Neural cell (in vitro differentiated cells): ENCODE measurements around the gene CLDN24. TPM values are rescaled to one million over a fixed set of nuclear protein-coding genes. Genes with fewer than 3 reads are reported as not detected.

Experiments
- H2AFZ ChIP-seq: fragments of 200-600, 300-800 bp; sonication (generic), shearing (Covaris generic); 2 replicates; pipeline ENCODE4 v1.6.0; 2014; ENCODE audit warnings: low read depth, mild to moderate bottlenecking, antibody characterized with exemption, low read length, moderate library complexity
- H3F3A ChIP-seq: fragments of 200-600 bp; shearing (Covaris generic); 2 replicates; pipeline ENCODE4 v1.6.1; 2016; ENCODE audit warnings: mild to moderate bottlenecking, moderate library complexity, mixed read lengths, antibody characterized with exemption, low read length; ENCODE audit not compliant: insufficient read depth, poor library complexity, severe bottlenecking
- H3K27ac ChIP-seq: fragments of 200-600, 300-800 bp; sonication (generic), shearing (Covaris generic); 2 replicates; pipeline ENCODE4 v1.5.1; 2014; ENCODE audit warnings: mild to moderate bottlenecking, low read length, moderate library complexity
- H3K27me3 ChIP-seq: fragments of 300-800, 200-600 bp; sonication (generic), shearing (Covaris generic); 2 replicates; pipeline ENCODE4 v1.6.0; 2014; ENCODE audit warnings: mild to moderate bottlenecking, low read depth, low read length, moderate library complexity; ENCODE audit not compliant: insufficient read depth
- H3K36me3 ChIP-seq: fragments of 300-800, 200-600 bp; sonication (generic), shearing (Covaris generic); 2 replicates; pipeline ENCODE4 v1.5.1; 2014; ENCODE audit warnings: mild to moderate bottlenecking, antibody characterized with exemption, low read length, moderate library complexity; ENCODE audit not compliant: insufficient read depth
- H3K4me2 ChIP-seq: fragments of 300-800, 200-600 bp; sonication (generic), shearing (Covaris generic); 2 replicates; pipeline ENCODE4 v1.6.0; 2014; ENCODE audit warnings: mild to moderate bottlenecking, low read length
- H3K4me3 ChIP-seq: fragments of 300-800, 200-600 bp; sonication (generic), shearing (Covaris generic); 2 replicates; pipeline ENCODE4 v1.5.1; 2014; ENCODE audit warnings: mild to moderate bottlenecking, low read length, moderate library complexity
- H3K79me2 ChIP-seq: fragments of 200-600 bp; shearing (Covaris generic); replicated peaks from 2 replicates; pipeline ENCODE4 v1.6.0; 2014; ENCODE audit warnings: mild to moderate bottlenecking, low read length, moderate library complexity; ENCODE audit not compliant: insufficient read depth
- H3K9ac ChIP-seq: fragments of 300-800, 200-600 bp; sonication (generic), shearing (Covaris generic); 2 replicates; pipeline ENCODE4 v1.6.1; 2016; ENCODE audit warnings: mild to moderate bottlenecking, low read length, mixed read lengths
- H3K9me2 ChIP-seq: fragments of 200-600 bp; shearing (Covaris generic); 2 replicates; pipeline ENCODE4 v1.6.1; 2016; ENCODE audit warnings: mild to moderate bottlenecking, low read length, mixed read lengths; ENCODE audit not compliant: insufficient read depth
- H3K9me3 ChIP-seq: fragments of 200-600, 300-800 bp; sonication (generic), shearing (Covaris generic); 2 replicates; pipeline ENCODE4 v1.6.1; 2016; ENCODE audit warnings: mild to moderate bottlenecking, mixed run types, low read length, moderate library complexity, mixed read lengths
- H4K20me1 ChIP-seq: fragments of 200-600 bp; shearing (Covaris generic); 2 replicates; pipeline ENCODE4 v1.6.1; 2016; ENCODE audit warnings: mild to moderate bottlenecking, mixed run types; ENCODE audit not compliant: insufficient read depth
- CTCF ChIP-seq: fragments of 450-650 bp; IDR thresholded peaks from 2 replicates; pipeline ENCODE4 v1.5.1; 2014; ENCODE audit warnings: antibody characterized with exemption, mild to moderate bottlenecking, moderate library complexity; ENCODE audit not compliant: poor library complexity, severe bottlenecking
- EP300 ChIP-seq: fragments of 450-650 bp; conservative IDR thresholded peaks from 2 replicates; pipeline ENCODE4 v1.6.1; 2014; ENCODE audit warnings: antibody characterized with exemption, mild to moderate bottlenecking, moderate library complexity; ENCODE audit not compliant: poor library complexity, severe bottlenecking
- EZH2 ChIP-seq: fragments of 200-600, 300-800 bp; shearing (Covaris generic), sonication (generic); IDR thresholded peaks from 2 replicates; pipeline ENCODE4 v1.6.1; 2014; ENCODE audit warnings: antibody characterized with exemption, low read length, borderline replicate concordance, mild to moderate bottlenecking; ENCODE audit not compliant: insufficient read depth, poor library complexity, severe bottlenecking
- MXI1 ChIP-seq: fragments of 450-650 bp; conservative IDR thresholded peaks from 2 replicates; pipeline ENCODE4 v1.6.1; 2014; ENCODE audit warnings: antibody characterized with exemption, mild to moderate bottlenecking; ENCODE audit not compliant: poor library complexity, severe bottlenecking
- POLR2AphosphoS5 ChIP-seq: IDR thresholded peaks from 2 replicates; pipeline ENCODE4 v1.6.1; 2012
- RAD21 ChIP-seq: fragments of 450-650 bp; conservative IDR thresholded peaks from 2 replicates; pipeline ENCODE4 v1.6.1; 2014; ENCODE audit warnings: antibody characterized with exemption, mild to moderate bottlenecking, moderate library complexity
- REST ChIP-seq: IDR thresholded peaks from 2 replicates; pipeline ENCODE4 v1.6.1; 2012; ENCODE audit warnings: borderline replicate concordance
- SMC3 ChIP-seq: fragments of 450-650 bp; conservative IDR thresholded peaks from 2 replicates; pipeline ENCODE4 v1.6.1; 2014; ENCODE audit warnings: antibody characterized with exemption, mild to moderate bottlenecking, moderate library complexity; ENCODE audit not compliant: poor library complexity
- TAF1 ChIP-seq: IDR thresholded peaks from 2 replicates; pipeline ENCODE4 v1.6.1; 2012; ENCODE audit warnings: low read depth
- polyA plus RNA-seq: library from polyadenylated mRNA; depleted of rRNA; stranded (reverse); fragments of >200 nt; gene quantifications from 2 replicates; pipeline ENCODE4 v1.2.3, GENCODE V29; 2014

The CLDN24 gene
- polyA plus RNA-seq, 1 donor from 2014 or later, result not detected

DNA sequence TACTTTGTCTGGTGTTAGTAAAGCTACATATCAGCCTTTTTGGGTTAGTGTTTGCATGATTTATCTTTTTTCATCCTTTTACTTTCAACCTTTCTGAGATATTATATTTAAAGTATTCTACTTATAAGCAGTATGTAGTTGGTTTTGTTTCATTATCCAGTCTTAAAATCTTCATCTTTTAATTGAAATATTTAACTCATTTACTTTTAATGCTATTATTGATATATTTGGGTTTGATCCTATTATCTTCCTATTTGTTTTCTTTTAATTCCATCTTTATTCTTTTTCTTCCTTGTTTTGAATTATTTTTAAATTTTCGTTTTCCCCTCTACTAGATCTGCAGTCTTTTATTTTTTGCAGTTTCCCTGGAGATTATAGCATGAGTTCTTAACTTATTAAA is 46.1 kb downstream of the CLDN24 start:
- H3K36me3 ChIP-seq, result no peaks in the 10 kb centered on the region
- H3K9me2 ChIP-seq, result no peaks in the 10 kb centered on the region
- no peak overlapping the region for H3K4me2 ChIP-seq
- H3K4me3 ChIP-seq, result no peak overlapping the region
- H3K27me3 ChIP-seq, result no peaks in the 10 kb centered on the region
- H2AFZ ChIP-seq, result no peak overlapping the region
- H3K9me3 ChIP-seq, result no peaks in the 10 kb centered on the region
- H3K79me2 ChIP-seq, result no peaks in the 10 kb centered on the region
- TF ChIP-seq EP300 (no peak), SMC3 (no peak), POLR2AphosphoS5 (no peak), TAF1 (no peak)
- no peak overlapping the region for H3K27ac ChIP-seq
- no peak overlapping the region for H3K9ac ChIP-seq
- H4K20me1 ChIP-seq, result no peaks in the 10 kb centered on the region
- no peaks in the 10 kb centered on the region for H3F3A ChIP-seq

- no peaks in the 10 kb centered on the region for H3K9me2 ChIP-seq
- no peaks in the 10 kb centered on the region for H3K36me3 ChIP-seq
- TF ChIP-seq POLR2AphosphoS5 (no peak), RAD21 (no peak), EP300 (no peak), REST (no peak), TAF1 (no peak), SMC3 (no peak), EZH2 (no peak), MXI1 (no peak), CTCF (no peak)
- H3K27ac ChIP-seq, result no peak overlapping the region
- no peak overlapping the region for H3K9ac ChIP-seq
- no peaks in the 10 kb centered on the region for H3K9me3 ChIP-seq
- H3K79me2 ChIP-seq, result no peaks in the 10 kb centered on the region
- H3F3A ChIP-seq, result no peaks in the 10 kb centered on the region
- H2AFZ ChIP-seq, result no peak overlapping the region
- no peaks in the 10 kb centered on the region for H3K27me3 ChIP-seq
- no peaks in the 10 kb centered on the region for H4K20me1 ChIP-seq
- H3K4me2 ChIP-seq, result no peak overlapping the region
- H3K4me3 ChIP-seq, result no peak overlapping the region
Observed at GRCh38 chr4:183272384-183272783, 49.8 kb downstream of the CLDN24 start.

Other genes with a start within 250 kb of the CLDN24 start
- gene WWC2, start 223.2 kb downstream of the CLDN24 start, polyA plus RNA-seq, result 3.9 and 5.7 TPM in 2 replicates
- gene CLDN22, start 2.1 kb downstream of the CLDN24 start, polyA plus RNA-seq, result not detected in 2 replicates
- 58.9 and 59.5 TPM in 2 replicates for gene CDKN2AIP, start 122.2 kb upstream of the CLDN24 start, polyA plus RNA-seq
- 27.2 TPM in 2 replicates for gene ING2, start 182.6 kb upstream of the CLDN24 start, polyA plus RNA-seq